HFFc6 (cell line): ENCODE measurements around the gene PCDHGA11. TPM values are rescaled to one million over a fixed set of nuclear protein-coding genes. Genes with fewer than 3 reads are reported as not detected.

Experiments used
- DNase-seq: peaks from one replicate; pipeline ENCODE4 v3.0.0-alpha.2; 2018
- H3K27ac Mint-ChIP-seq: 2 replicates; pipeline ENCODE4 v1.8.0; 2020; ENCODE audit warnings: mild to moderate bottlenecking, mixed read lengths
- H3K27me3 Mint-ChIP-seq: 2 replicates; pipeline ENCODE4 v1.8.0; 2021; ENCODE audit warnings: mild to moderate bottlenecking, moderate library complexity, mixed read lengths; ENCODE audit not compliant: insufficient read depth
- H3K36me3 Mint-ChIP-seq: 2 replicates; pipeline ENCODE4 v1.8.0; 2021; ENCODE audit warnings: low read depth, mixed read lengths
- H3K4me1 Mint-ChIP-seq: 2 replicates; pipeline ENCODE4 v1.8.0; 2020; ENCODE audit warnings: low read depth, mixed read lengths
- H3K4me3 Mint-ChIP-seq: 2 replicates; pipeline ENCODE4 v1.8.0; 2020; ENCODE audit warnings: mild to moderate bottlenecking, moderate library complexity, mixed read lengths
- H3K9me3 Mint-ChIP-seq: 2 replicates; pipeline ENCODE4 v1.8.0; 2020; ENCODE audit warnings: mild to moderate bottlenecking, mixed read lengths
- long read RNA-seq: library from polyadenylated mRNA; unstranded; transcript quantifications from one replicate; pipeline ENCODE4 v2.0.0, GENCODE V29; 2019
- total RNA-seq, 6 experiments: library from RNA; stranded (reverse); fragmentation: NEBNext Ultra II Directional; extraction: Animal tissue kit (Norgen Biotek cat#: 25700); gene quantifications; 2 replicates in 1 of 6; 3 replicates in 5 of 6; pipeline ENCODE4 v1.2.3, GENCODE V29; 2021
- TF ChIP-seq, protein P1 (sequence below): fragments of 200-600 bp; sonication (generic); IDR thresholded peaks from 2 replicates; pipeline ENCODE4 v1.5.0; 2021; ENCODE audit warnings: antibody characterized with exemption, mild to moderate bottlenecking

The PCDHGA11 gene
- 10 to 100 TPM in 3 of 6 experiments, 1 to 10 TPM in 3; 2.3 to 11.4 (median 9.8) TPM for total RNA-seq
- long read RNA-seq, full-length matches to known transcripts, result 1 of 1 reads
- long read RNA-seq, partial matches to known transcripts, result 0 of 1 reads
- long read RNA-seq, other reads (novel, unspliced or antisense), result 0 of 1 reads

- H3K4me3 Mint-ChIP-seq, result peak within 1 kb of the TSS; percentile 88
- H3K27ac Mint-ChIP-seq, result peak within 1 kb of the TSS; percentile 69; the same call in 1 of the 2 replicates
- peaks cover 4% of the 10 kb centered on the region for H3K27me3 Mint-ChIP-seq
- TF ChIP-seq, protein P1, sequence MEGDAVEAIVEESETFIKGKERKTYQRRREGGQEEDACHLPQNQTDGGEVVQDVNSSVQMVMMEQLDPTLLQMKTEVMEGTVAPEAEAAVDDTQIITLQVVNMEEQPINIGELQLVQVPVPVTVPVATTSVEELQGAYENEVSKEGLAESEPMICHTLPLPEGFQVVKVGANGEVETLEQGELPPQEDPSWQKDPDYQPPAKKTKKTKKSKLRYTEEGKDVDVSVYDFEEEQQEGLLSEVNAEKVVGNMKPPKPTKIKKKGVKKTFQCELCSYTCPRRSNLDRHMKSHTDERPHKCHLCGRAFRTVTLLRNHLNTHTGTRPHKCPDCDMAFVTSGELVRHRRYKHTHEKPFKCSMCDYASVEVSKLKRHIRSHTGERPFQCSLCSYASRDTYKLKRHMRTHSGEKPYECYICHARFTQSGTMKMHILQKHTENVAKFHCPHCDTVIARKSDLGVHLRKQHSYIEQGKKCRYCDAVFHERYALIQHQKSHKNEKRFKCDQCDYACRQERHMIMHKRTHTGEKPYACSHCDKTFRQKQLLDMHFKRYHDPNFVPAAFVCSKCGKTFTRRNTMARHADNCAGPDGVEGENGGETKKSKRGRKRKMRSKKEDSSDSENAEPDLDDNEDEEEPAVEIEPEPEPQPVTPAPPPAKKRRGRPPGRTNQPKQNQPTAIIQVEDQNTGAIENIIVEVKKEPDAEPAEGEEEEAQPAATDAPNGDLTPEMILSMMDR, result peak; percentile 82
- peak; percentile 23 for DNase-seq
- peaks cover 44% of the 10 kb centered on the region for H3K4me1 Mint-ChIP-seq
- peaks cover 47% of the 10 kb centered on the region for H3K9me3 Mint-ChIP-seq
- H3K36me3 Mint-ChIP-seq, result peaks cover 57% of the 10 kb centered on the region
Observed at GRCh38 chr5:141420855-141421488, at the start of gene PCDHGA11. PCDHGA11 (plus strand) TSS chr5:141421051; CDS start chr5:141421228, 177 bp downstream.

GRCh38 chr5:141371572-141372475 is 49.0 kb upstream of the PCDHGA11 start:
- TF ChIP-seq, protein P1, result no peak
- Mint-ChIP-seq H3K36me3 (peaks cover 52% of the 10 kb centered on the region), H3K27me3 (peaks cover 2% of the 10 kb centered on the region), H3K9me3 (peaks cover 59% of the 10 kb centered on the region), H3K4me1 (peaks cover 20% of the 10 kb centered on the region), H3K27ac (no peak overlapping the region), H3K4me3 (no peak overlapping the region)
- DNase-seq, result no peak

DNA sequence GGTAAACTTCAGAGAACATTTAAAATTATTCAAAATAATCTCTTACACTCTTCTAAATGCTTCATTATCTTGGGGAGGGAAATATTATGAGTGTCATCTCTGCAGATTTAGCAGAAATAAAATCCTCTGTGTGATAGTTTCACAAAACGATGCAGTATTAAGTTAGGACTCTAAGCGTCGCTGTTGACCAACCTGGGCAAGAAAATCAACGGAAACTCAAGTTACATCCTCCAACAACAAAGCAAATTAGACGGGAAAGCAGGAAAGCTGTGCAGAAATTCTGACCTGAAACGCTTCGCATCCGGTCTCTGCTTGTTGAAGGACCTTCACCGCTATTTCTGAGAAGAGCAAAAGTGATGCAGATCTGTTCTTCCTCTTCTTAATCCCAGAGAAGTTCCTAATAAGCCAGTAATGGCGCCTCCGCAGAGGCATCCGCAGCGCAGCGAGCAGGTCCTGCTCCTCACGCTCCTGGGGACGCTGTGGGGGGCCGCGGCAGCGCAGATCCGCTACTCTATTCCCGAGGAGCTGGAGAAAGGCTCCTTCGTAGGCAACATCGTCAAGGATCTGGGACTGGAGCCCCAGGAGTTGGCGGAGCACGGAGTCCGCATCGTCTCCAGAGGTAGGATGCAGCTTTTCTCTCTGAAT is 47.1 kb upstream of the PCDHGA11 start, which contains the start of gene PCDHGA6:
Gene PCDHGA6 (plus strand): TSS at position 219 of the 645 bp plus-strand sequence. CDS start 193 bp downstream, at position 412.
- H3K4me3 Mint-ChIP-seq, result no peak within 1 kb of the TSS; the same call in 1 of the 2 replicates
- TF ChIP-seq, protein P1, result peak; percentile 50

DNA sequence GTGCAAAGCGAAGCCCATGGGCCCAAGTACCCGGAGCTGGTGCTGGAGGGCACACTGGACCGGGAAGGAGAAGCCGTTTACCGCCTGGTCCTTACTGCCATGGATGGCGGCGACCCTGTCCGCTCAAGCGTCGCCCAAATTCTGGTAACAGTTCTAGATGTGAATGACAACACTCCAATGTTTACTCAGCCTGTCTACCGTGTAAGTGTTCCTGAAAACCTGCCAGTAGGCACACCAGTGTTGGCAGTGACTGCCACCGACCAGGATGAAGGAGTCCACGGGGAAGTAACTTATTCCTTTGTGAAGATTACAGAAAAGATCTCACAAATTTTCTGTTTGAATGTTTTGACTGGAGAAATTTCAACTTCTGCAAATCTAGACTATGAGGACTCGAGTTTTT is 46.2 kb upstream of the PCDHGA11 start:
- H3K4me1 Mint-ChIP-seq, result peaks cover 15% of the 10 kb centered on the region
- H3K27ac Mint-ChIP-seq, result no peak overlapping the region
- no peak overlapping the region for H3K4me3 Mint-ChIP-seq
- DNase-seq, result no peak
- TF ChIP-seq, protein P1, result no peak
- H3K9me3 Mint-ChIP-seq, result peaks cover 63% of the 10 kb centered on the region
- peaks cover 57% of the 10 kb centered on the region for H3K36me3 Mint-ChIP-seq
- H3K27me3 Mint-ChIP-seq, result peaks cover 2% of the 10 kb centered on the region

More for the DNA sequence above, 47.1 kb upstream of the PCDHGA11 start, which contains the start of gene PCDHGA6:
- peaks cover 57% of the 10 kb centered on the region for H3K36me3 Mint-ChIP-seq
- DNase-seq, result no peak
- H3K27me3 Mint-ChIP-seq, result peaks cover 2% of the 10 kb centered on the region
- peaks cover 63% of the 10 kb centered on the region for H3K9me3 Mint-ChIP-seq
- peaks cover 20% of the 10 kb centered on the region for H3K4me1 Mint-ChIP-seq
- no peak within 1 kb of the TSS for H3K27ac Mint-ChIP-seq
